ENCODE results near the gene GC. TPM values are rescaled to one million over a fixed set of nuclear protein-coding genes. Genes with fewer than 3 reads are reported as not detected.
"Not testable (repeated sequence)": the region's sequence is repeated elsewhere in the genome, so short reads cannot be mapped to it uniquely, and the experiment has no call there.

The GC gene, protein sequence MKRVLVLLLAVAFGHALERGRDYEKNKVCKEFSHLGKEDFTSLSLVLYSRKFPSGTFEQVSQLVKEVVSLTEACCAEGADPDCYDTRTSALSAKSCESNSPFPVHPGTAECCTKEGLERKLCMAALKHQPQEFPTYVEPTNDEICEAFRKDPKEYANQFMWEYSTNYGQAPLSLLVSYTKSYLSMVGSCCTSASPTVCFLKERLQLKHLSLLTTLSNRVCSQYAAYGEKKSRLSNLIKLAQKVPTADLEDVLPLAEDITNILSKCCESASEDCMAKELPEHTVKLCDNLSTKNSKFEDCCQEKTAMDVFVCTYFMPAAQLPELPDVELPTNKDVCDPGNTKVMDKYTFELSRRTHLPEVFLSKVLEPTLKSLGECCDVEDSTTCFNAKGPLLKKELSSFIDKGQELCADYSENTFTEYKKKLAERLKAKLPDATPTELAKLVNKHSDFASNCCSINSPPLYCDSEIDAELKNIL
- not detected for total RNA-seq

GRCh38 chr4:71783972-71784371, at the start of gene GC:
TSS of gene GC (minus strand) at chr4:71784079. CDS start at chr4:71784018, 61 bp downstream.
- Mint-ChIP-seq H3K27ac (no peak within 1 kb of the TSS), H3K4me1 (no peaks in the 10 kb centered on the region), H3K4me3 (no peak within 1 kb of the TSS), H3K36me3 (ENCODE audit: low read depth) (no peaks in the 10 kb centered on the region), H3K9me3 (no peaks in the 10 kb centered on the region), H3K27me3 (peaks cover 12% of the 10 kb centered on the region)
- no peak for ATAC-seq (replicated peaks)

DNA sequence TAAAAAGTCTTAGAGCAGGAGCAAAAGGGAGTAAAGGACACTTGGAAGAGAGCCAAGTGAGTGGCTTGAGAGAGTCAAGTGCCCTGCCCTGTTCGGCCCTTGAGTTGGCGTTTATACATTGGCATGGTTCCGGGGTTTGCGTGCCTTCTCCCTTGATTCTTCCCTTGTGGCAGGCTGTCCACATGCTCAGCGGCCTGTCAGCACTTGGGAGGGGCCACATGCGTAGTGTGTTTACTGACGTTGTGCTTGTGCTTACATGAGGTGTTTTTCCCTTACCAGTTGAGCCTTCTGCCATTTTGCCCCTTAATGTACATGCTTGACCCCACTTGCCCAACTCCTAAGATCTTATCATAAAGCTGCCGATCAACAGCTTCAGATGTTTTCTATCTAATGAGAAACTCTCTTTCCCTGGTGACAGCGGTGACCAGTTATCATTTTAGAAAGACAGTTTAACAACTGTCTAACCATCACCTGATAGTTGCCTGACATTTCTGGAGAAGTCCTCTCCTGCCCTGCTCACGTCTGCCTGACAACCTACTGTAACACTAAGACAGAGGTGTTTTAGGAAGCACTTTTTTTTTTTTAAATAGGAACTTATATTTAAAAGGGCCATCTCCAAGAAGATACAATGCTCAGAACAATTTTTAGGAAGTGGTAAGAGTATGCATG, 49.5 kb upstream of the GC start:
- no peaks in the 10 kb centered on the region for H3K36me3 Mint-ChIP-seq (ENCODE audit: low read depth)

DNA sequence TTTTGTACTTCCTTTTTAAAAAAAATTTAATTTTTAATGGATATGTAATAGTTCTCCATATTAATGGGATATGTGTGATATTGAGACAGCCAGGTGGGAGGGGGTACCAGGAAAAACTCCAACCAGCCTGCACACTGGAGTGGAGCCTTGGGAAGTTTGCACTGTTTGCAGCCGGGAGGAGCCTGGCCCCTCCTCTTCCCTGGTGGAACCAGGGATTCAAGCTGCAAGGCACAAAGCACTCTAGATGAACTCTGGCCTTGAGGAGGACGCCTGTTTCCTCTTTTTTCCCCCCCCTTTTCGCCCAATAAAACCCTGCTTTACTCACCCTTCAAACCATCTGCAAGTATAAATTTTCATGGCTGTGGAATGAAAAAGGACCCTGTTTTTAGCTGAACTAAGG, 48.2 kb upstream of the GC start:
- no peaks in the 10 kb centered on the region for H3K9me3 Mint-ChIP-seq
- H3K4me3 Mint-ChIP-seq, result no peak overlapping the region
- no peaks in the 10 kb centered on the region for H3K36me3 Mint-ChIP-seq (ENCODE audit: low read depth)
- no peak for ATAC-seq (replicated peaks)
- H3K27me3 Mint-ChIP-seq, result no peaks in the 10 kb centered on the region
- H3K27ac Mint-ChIP-seq, result no peak overlapping the region
- no peaks in the 10 kb centered on the region for H3K4me1 Mint-ChIP-seq

More for the DNA sequence above, 49.5 kb upstream of the GC start:
- H3K27ac Mint-ChIP-seq, result no peak overlapping the region
- no peak overlapping the region for H3K4me3 Mint-ChIP-seq
- no peak for ATAC-seq (replicated peaks)
- no peaks in the 10 kb centered on the region for H3K4me1 Mint-ChIP-seq
- no peaks in the 10 kb centered on the region for H3K9me3 Mint-ChIP-seq
- no peaks in the 10 kb centered on the region for H3K27me3 Mint-ChIP-seq

- no peaks in the 10 kb centered on the region for H3K27me3 Mint-ChIP-seq
- no peak overlapping the region for H3K4me3 Mint-ChIP-seq
- no peak overlapping the region for H3K27ac Mint-ChIP-seq
- no peaks in the 10 kb centered on the region for H3K36me3 Mint-ChIP-seq (ENCODE audit: low read depth)
- H3K9me3 Mint-ChIP-seq, result peaks cover 5% of the 10 kb centered on the region
- H3K4me1 Mint-ChIP-seq, result no peaks in the 10 kb centered on the region
- no peak for ATAC-seq (replicated peaks)
Observed at GRCh38 chr4:71830497-71831190, 46.8 kb upstream of the GC start.

- ATAC-seq (replicated peaks), result no peak
- Mint-ChIP-seq H3K27ac (no peak overlapping the region), H3K9me3 (peaks cover 5% of the 10 kb centered on the region), H3K36me3 (ENCODE audit: low read depth) (no peaks in the 10 kb centered on the region), H3K27me3 (no peaks in the 10 kb centered on the region), H3K4me1 (no peaks in the 10 kb centered on the region), H3K4me3 (no peak overlapping the region)
Observed at GRCh38 chr4:71828470-71828869, 44.6 kb upstream of the GC start.

DNA sequence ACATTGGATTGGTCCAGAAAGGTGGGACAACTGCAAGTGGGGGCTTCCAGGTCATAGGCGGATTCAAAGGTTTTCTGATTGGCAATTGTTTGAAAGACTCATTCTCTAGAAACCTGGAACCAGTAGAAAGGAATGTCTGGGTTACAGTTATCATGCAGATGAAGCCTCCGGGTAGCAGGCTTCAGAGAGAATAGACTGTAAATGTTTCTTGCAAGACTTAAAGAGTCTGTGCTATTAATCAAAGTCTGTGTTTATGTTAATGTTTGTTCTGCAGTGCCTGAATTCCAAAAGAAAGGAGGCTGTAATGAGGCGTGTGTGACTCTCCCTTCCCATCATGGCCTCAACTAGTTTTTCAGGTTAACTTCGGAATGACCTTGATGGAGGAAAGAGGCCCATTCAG, 43.9 kb upstream of the GC start:
- no peak for ATAC-seq (replicated peaks)
- Mint-ChIP-seq H3K27ac (no peak overlapping the region), H3K4me3 (no peak overlapping the region), H3K9me3 (peaks cover 5% of the 10 kb centered on the region), H3K36me3 (ENCODE audit: low read depth) (no peaks in the 10 kb centered on the region), H3K4me1 (no peaks in the 10 kb centered on the region), H3K27me3 (no peaks in the 10 kb centered on the region)

GRCh38 chr4:71816676-71817303, 32.9 kb upstream of the GC start:
- Mint-ChIP-seq H3K27me3 (no peaks in the 10 kb centered on the region), H3K36me3 (ENCODE audit: low read depth) (no peaks in the 10 kb centered on the region), H3K4me1 (no peaks in the 10 kb centered on the region), H3K9me3 (no peaks in the 10 kb centered on the region), H3K4me3 (no peak overlapping the region), H3K27ac (no peak overlapping the region)
- no peak for ATAC-seq (replicated peaks)

- no peaks in the 10 kb centered on the region for H3K36me3 Mint-ChIP-seq (ENCODE audit: low read depth)
- H3K4me3 Mint-ChIP-seq, result no peak overlapping the region
Observed at GRCh38 chr4:71814433-71814832, 30.6 kb upstream of the GC start.

DNA sequence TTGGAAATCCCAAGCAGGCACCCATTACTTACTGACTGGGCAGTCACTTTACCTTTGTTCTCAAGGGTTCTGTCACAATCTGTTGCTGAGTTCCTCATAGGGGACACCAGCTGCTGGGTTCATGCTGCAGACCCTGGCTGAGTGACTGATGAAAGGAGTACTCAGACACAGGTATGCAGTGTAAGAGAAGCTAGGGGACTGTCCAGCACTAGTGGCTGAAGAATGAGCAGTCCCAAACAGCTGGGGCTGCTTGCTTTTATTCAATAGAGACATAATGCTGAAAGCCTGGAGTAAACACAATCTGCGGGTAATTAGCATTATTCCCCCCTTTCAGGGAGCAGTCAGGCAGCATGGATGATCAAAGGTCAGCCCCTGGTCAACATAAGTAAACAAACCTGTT, 25.9 kb upstream of the GC start:
- not testable (repeated sequence) for H3K4me3 Mint-ChIP-seq; H3K36me3 Mint-ChIP-seq (ENCODE audit: low read depth); H3K27ac Mint-ChIP-seq; H3K9me3 Mint-ChIP-seq; H3K27me3 Mint-ChIP-seq; H3K4me1 Mint-ChIP-seq; ATAC-seq (replicated peaks)

More at GRCh38 chr4:71814433-71814832, 30.6 kb upstream of the GC start:
- no peak for ATAC-seq (replicated peaks)
- Mint-ChIP-seq H3K9me3 (no peaks in the 10 kb centered on the region), H3K27me3 (no peaks in the 10 kb centered on the region), H3K4me1 (no peaks in the 10 kb centered on the region), H3K27ac (no peak overlapping the region)

GRCh38 chr4:71807469-71807868, 23.6 kb upstream of the GC start:
- H3K27ac Mint-ChIP-seq, result no peak overlapping the region
- H3K27me3 Mint-ChIP-seq, result peaks cover 3% of the 10 kb centered on the region
- no peak for ATAC-seq (replicated peaks)
- no peaks in the 10 kb centered on the region for H3K9me3 Mint-ChIP-seq
- H3K36me3 Mint-ChIP-seq (ENCODE audit: low read depth), result no peaks in the 10 kb centered on the region
- H3K4me1 Mint-ChIP-seq, result no peaks in the 10 kb centered on the region
- no peak overlapping the region for H3K4me3 Mint-ChIP-seq

DNA sequence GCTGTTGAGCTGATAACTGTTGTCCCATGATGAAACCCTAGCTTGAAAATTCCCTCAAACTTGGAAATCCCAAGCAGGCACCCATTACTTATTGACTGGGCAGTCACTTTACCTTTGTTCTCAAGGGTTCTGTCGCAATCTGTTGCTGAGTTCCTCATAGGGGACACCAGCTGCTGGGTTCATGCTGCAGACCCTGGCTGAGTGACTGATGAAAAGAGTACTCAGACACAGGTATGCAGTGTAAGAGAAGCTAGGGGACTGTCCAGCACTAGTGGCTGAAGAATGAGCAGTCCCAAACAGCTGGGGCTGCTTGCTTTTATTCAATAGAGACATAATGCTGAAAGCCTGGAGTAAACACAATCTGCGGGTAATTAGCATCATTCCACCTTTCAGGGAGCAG, 21.4 kb upstream of the GC start:
- ATAC-seq (replicated peaks); H3K4me1 Mint-ChIP-seq; H3K9me3 Mint-ChIP-seq; H3K4me3 Mint-ChIP-seq; H3K36me3 Mint-ChIP-seq (ENCODE audit: low read depth); H3K27ac Mint-ChIP-seq; H3K27me3 Mint-ChIP-seq: not testable (repeated sequence)

DNA sequence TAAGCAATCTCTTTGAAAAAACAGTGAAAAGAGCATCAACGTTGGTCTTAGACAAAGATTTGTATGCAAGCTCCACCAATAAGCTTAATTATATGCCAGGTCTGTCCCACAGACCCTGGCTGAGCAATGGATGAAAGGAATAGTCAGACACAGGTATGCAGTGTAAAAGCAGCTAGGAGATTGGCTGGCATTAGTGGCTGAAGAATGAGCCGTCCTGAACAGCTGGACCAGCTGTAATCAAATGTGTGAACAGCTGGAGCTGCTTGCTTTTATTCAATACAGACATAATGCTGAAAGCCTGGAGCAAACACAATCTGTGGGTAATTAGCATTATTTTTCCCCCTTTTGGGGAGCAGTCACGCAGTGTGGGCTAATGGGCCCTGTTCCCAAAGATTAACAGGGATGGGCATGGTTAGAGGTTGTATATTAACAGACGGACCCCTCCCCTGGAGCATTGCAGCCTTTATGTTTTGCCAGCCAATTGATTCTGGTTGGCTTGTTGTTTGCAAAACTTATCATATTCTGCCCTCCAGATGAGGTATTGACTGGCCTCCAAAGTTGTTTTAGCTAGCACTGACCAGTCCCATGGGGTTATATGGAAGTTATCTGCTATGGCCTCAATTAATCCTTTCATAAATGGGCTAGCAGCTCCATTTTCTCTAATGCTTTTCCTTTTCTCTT, 20.3 kb upstream of the GC start:
- not testable (repeated sequence) for H3K27me3 Mint-ChIP-seq; H3K27ac Mint-ChIP-seq; ATAC-seq (replicated peaks); H3K9me3 Mint-ChIP-seq; H3K4me1 Mint-ChIP-seq; H3K36me3 Mint-ChIP-seq (ENCODE audit: low read depth); H3K4me3 Mint-ChIP-seq

- peaks cover 8% of the 10 kb centered on the region for H3K27me3 Mint-ChIP-seq
- no peaks in the 10 kb centered on the region for H3K9me3 Mint-ChIP-seq
- no peak overlapping the region for H3K27ac Mint-ChIP-seq
- H3K4me1 Mint-ChIP-seq, result no peaks in the 10 kb centered on the region
- no peak overlapping the region for H3K4me3 Mint-ChIP-seq
- H3K36me3 Mint-ChIP-seq (ENCODE audit: low read depth), result no peaks in the 10 kb centered on the region
- no peak for ATAC-seq (replicated peaks)
Observed at GRCh38 chr4:71785959-71786358, 2.1 kb upstream of the GC start.

GRCh38 chr4:71784569-71785197, 804 bp upstream of the GC start:
- ATAC-seq (replicated peaks), result no peak
- no peaks in the 10 kb centered on the region for H3K4me1 Mint-ChIP-seq
- no peak overlapping the region for H3K27ac Mint-ChIP-seq
- H3K9me3 Mint-ChIP-seq, result no peaks in the 10 kb centered on the region
- no peak overlapping the region for H3K4me3 Mint-ChIP-seq
- H3K36me3 Mint-ChIP-seq (ENCODE audit: low read depth), result no peaks in the 10 kb centered on the region
- peaks cover 8% of the 10 kb centered on the region for H3K27me3 Mint-ChIP-seq

All from activated T-helper 17 cell treated with anti-CD3 and anti-CD28 coated beads, Interleukin-2, amount 50 U/mL, for 72 hours (primary cell).